K562 (cell line): Measurements from ENCODE around the gene AFF1. TPM values are rescaled to one million over a fixed set of nuclear protein-coding genes. Genes with fewer than 3 reads are reported as not detected.

ENCODE experiments used
- ATF1 ChIP-seq, 2 experiments: fragments of 450-650 bp in 1 of 2; IDR thresholded peaks; 2 replicates each; pipeline ENCODE4 v1.6.1; 2016; ENCODE audit warnings: missing compliant biosample characterization in 1 of 2, missing genetic modification characterization in 1 of 2
- CCNT2 ChIP-seq: IDR thresholded peaks from 2 replicates; pipeline ENCODE4 v1.6.1; 2011; ENCODE audit warnings: borderline replicate concordance, low read depth, mild to moderate bottlenecking, moderate library complexity, mixed read lengths, low read length; ENCODE audit not compliant: insufficient read length; ENCODE audit errors: extremely low read depth
- KLF16 ChIP-seq: IDR thresholded peaks from 2 replicates; pipeline ENCODE4 v1.6.1; 2016; ENCODE audit warnings: antibody characterized with exemption
- MAFG ChIP-seq: fragments of 450-650 bp; conservative IDR thresholded peaks from 2 replicates; pipeline ENCODE4 v1.6.1; 2016; ENCODE audit warnings: missing genetic modification characterization, missing compliant biosample characterization
- POLR2AphosphoS5 ChIP-seq: IDR thresholded peaks from 2 replicates; pipeline ENCODE4 v1.6.1; 2011; ENCODE audit warnings: mild to moderate bottlenecking, low read depth, low read length, moderate library complexity; ENCODE audit not compliant: control insufficient read depth, insufficient read depth
- RREB1 ChIP-seq: fragments of 250-450 bp; sonication (Bioruptor Pico); IDR thresholded peaks from 2 replicates; pipeline ENCODE4 v1.4.0; 2020
- SMC3 ChIP-seq: conservative IDR thresholded peaks from 2 replicates; pipeline ENCODE4 v1.6.1; 2011; ENCODE audit warnings: low read depth, low read length, improper control_type of control experiment; ENCODE audit not compliant: insufficient read depth
- TAL1 ChIP-seq: fragments of 450-650 bp; IDR thresholded peaks from 2 replicates; pipeline ENCODE4 v1.6.1; 2016; ENCODE audit warnings: mild to moderate bottlenecking
- ZFX ChIP-seq: sonication (generic); formaldehyde crosslinking; IDR thresholded peaks from 2 replicates; pipeline ENCODE4 v1.8.0; 2022; ENCODE audit warnings: mild to moderate bottlenecking, missing genetic modification reagents, moderate library complexity
- ZNF224 ChIP-seq: sonication (generic); formaldehyde crosslinking; IDR thresholded peaks from 2 replicates; pipeline ENCODE4 v1.8.0; 2022; ENCODE audit warnings: mild to moderate bottlenecking, missing genetic modification reagents
- ZNF282 ChIP-seq: sonication (generic); formaldehyde crosslinking; IDR thresholded peaks from 2 replicates; pipeline ENCODE4 v1.8.1; 2023; ENCODE audit warnings: missing genetic modification reagents
- polyA plus RNA-seq, 8 experiments: library from polyadenylated mRNA; depleted of rRNA in 4 of 8; stranded (reverse) in 5 of 8; unstranded in 3 of 8; fragments of >200 nt; fragmentation: Nextera tagmentation in 2 of 8; fragmentation: Illumina TruSeq in 1 of 8; extraction: Ambion mirVana in 2 of 8; extraction: Trizol in 1 of 8; gene quantifications; 2 replicates each; pipeline versions ENCODE4 v1.2.1 to v1.2.3, GENCODE V29; 2011 to 2014; ENCODE audit warnings: inconsistent platforms in 1 of 8, missing spikeins in 1 of 8
- total RNA-seq, 7 experiments: library from RNA; depleted of rRNA in 6 of 7; stranded (reverse); fragments of >200 nt in 6 of 7; fragmentation: Illumina TruSeq in 2 of 7; extraction: Trizol in 2 of 7; gene quantifications; 2 replicates each; pipeline versions ENCODE4 v1.2.1 to v1.2.3, GENCODE V29; 2011 to 2021; ENCODE audit warnings: low replicate concordance in 1 of 7
- TF ChIP-seq, protein P1 (sequence below), 2 experiments: IDR thresholded peaks in 1 of 2; conservative IDR thresholded peaks in 1 of 2; 2 replicates each; pipeline ENCODE4 v1.6.1; 2016; ENCODE audit warnings: low read depth in 2 of 2, mild to moderate bottlenecking in 1 of 2, missing compliant biosample characterization in 1 of 2, missing genetic modification characterization in 1 of 2, moderate library complexity in 1 of 2
- TF ChIP-seq, protein P2 (sequence below), 2 experiments: IDR thresholded peaks; 2 replicates each; pipeline ENCODE4 v1.6.1; 2012; ENCODE audit warnings: improper control_type of control experiment in 2 of 2, low read depth in 2 of 2, low read length in 2 of 2, borderline replicate concordance in 1 of 2

The AFF1 gene
- total and polyA plus RNA-seq, 9 of the 15 experiments (the other 6 are each of a cell fraction or from before 2014, with no cell fraction given): 4.1 to 47.5 (median 17.2) TPM

DNA sequence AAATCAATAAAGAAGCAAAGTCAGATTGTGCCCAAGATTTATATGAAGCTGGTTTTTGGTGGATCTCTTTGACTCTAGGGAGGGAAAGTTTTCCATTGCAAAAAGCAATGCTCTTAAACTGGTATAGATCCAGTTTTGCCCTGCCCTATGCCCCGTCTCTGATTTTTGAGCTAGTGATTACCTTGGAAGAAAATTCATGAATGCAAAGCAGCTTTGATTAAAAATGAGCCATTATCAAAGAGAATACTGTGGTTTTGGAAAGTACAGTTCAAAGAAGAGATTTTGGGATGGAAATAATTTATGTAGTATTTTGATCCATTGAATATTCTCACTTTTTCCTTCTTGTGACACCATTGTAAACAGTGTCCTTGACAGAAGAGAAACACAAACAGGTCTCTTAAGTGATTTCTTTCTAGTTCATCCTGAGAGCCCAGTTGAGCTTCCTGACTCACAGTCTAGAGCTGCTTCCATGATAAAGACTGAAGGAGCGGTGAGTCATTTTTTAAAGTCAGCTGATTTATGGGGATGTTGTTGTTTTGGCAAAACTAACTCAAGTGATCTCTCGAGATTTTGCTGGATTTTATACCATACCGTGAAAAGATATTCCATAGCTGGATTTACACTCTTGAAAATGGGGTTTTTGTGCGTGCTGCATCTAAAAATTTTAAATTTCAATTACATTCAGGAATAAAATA lies 76.7 kb downstream of the AFF1 start (continued):
- no peak for TF ChIP-seq RREB1
- TF ChIP-seq MAFG: 0 out of 2 replicates have a peak, but pooled peaks have one; percentile 22
- no peak for TF ChIP-seq KLF16
- no peak for TF ChIP-seq ZNF282
- TF ChIP-seq SMC3: no peak
- TF ChIP-seq ZFX (CRISPR knock-in tag): no peak
- TF ChIP-seq CCNT2: no peak
- TF ChIP-seq ZNF224 (CRISPR knock-in tag): no peak
- TF ChIP-seq, protein P1, sequence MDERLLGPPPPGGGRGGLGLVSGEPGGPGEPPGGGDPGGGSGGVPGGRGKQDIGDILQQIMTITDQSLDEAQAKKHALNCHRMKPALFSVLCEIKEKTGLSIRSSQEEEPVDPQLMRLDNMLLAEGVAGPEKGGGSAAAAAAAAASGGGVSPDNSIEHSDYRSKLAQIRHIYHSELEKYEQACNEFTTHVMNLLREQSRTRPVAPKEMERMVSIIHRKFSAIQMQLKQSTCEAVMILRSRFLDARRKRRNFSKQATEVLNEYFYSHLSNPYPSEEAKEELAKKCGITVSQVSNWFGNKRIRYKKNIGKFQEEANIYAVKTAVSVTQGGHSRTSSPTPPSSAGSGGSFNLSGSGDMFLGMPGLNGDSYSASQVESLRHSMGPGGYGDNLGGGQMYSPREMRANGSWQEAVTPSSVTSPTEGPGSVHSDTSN (CRISPR knock-in tag; IDR thresholded peaks at IDR 0.05; ENCODE audit: low read depth): no peak
- TF ChIP-seq, protein P1 (tag; conservative IDR thresholded peaks at IDR 0.05; ENCODE audit: low read depth): peak; percentile 92
- TF ChIP-seq, protein P2, sequence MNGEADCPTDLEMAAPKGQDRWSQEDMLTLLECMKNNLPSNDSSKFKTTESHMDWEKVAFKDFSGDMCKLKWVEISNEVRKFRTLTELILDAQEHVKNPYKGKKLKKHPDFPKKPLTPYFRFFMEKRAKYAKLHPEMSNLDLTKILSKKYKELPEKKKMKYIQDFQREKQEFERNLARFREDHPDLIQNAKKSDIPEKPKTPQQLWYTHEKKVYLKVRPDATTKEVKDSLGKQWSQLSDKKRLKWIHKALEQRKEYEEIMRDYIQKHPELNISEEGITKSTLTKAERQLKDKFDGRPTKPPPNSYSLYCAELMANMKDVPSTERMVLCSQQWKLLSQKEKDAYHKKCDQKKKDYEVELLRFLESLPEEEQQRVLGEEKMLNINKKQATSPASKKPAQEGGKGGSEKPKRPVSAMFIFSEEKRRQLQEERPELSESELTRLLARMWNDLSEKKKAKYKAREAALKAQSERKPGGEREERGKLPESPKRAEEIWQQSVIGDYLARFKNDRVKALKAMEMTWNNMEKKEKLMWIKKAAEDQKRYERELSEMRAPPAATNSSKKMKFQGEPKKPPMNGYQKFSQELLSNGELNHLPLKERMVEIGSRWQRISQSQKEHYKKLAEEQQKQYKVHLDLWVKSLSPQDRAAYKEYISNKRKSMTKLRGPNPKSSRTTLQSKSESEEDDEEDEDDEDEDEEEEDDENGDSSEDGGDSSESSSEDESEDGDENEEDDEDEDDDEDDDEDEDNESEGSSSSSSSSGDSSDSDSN (IDR thresholded peaks at IDR 0.05; ENCODE audit: borderline replicate concordance in 1 of 2, low read depth in 2 of 2, low read length in 2 of 2): 0 out of 4 replicates have a peak, but pooled peaks of 1 of the 2 experiments have one; percentile 27
- TF ChIP-seq POLR2AphosphoS5: peak; percentile 43; the same call in 1 of the 2 replicates
- TF ChIP-seq TAL1: peak; percentile 33
- no peak for TF ChIP-seq ATF1 (CRISPR knock-in tag; IDR thresholded peaks at IDR 0.05)
- TF ChIP-seq ATF1 (tag; IDR thresholded peaks at IDR 0.05): 0 out of 2 replicates have a peak, but pooled peaks have one; percentile 16
